Right renal cortex interstitium (tissue), 3 donors: ENCODE measurements around the gene MED26. TPM values are rescaled to one million over a fixed set of nuclear protein-coding genes. Genes with fewer than 3 reads are reported as not detected.

Experiments used
- DNase-seq, 3 donors: peaks; one replicate each; pipeline ENCODE4 v3.0.0-alpha.2; 2013; ENCODE audit warnings: low read depth in 3 of 3, low spot score in 2 of 3
- polyA plus RNA-seq, 3 donors: library from polyadenylated mRNA; unstranded; fragments of 120-200 nt; gene quantifications; one replicate each; pipeline ENCODE4 v1.2.1, GENCODE V29; 2013; ENCODE audit not compliant: insufficient read length in 3 of 3

The MED26 gene
- polyA plus RNA-seq, 3 donors: 5.8 to 6.4 (median 5.9) TPM

DNA sequence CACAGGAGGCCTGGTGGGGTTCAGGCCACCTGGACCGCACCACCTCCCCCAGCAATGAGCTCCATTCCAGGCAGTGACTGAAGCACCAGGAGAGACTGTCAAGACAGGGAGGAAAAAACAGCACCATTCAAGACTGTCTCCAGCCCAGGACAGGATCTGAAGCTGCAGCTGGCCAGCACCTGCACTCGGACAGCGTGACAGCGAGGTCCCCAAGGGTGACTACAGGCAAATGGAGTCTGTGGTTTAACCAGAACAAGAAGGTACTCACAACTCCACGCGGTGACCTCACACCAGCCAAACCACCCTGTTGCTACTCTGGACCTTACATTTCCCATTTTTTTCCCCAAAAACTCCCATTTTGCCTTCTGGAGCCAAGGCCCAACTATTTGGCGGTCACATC is 9.8 kb downstream of the MED26 start:
- DNase-seq: no peak

DNA sequence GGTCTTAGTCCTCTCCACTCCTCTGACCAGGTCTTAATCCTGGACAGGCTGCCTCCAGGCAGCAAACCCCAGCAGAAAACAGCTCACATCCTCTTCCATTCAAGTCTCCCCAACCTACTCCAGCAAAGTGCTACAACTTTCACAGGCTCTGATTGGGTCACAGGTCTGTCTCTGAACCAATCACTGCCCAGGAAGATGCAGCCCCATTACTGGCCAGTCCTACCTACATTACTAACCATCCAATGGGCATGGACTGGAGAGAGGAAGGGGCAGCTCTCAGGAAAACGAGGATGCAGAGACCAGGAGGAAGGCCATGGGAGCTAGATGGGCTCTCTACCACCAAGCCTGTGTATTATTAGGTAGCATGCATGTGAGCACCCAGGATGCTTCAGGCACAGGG is 12.2 kb downstream of the MED26 start:
- no peak for DNase-seq

DNA sequence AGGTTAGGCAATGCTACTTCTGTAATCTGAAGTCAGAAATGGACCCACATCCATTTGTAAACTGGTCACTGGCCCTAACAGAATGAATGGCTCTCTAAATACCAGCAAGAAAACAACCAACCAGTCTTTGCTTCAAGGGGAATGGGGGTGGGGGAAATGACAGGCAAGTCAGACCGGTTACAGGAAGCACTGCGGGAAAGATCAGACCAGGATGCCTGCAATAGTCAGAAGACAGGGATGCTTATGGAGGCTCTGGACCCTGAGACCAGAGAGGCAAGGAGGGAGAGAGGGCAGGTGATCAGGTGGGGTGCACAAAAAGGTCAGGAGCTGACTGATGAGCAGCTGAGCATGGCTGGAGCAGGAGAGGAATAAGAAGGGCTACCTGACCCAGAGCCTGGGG is 13.1 kb downstream of the MED26 start:
- no peak for DNase-seq

DNA sequence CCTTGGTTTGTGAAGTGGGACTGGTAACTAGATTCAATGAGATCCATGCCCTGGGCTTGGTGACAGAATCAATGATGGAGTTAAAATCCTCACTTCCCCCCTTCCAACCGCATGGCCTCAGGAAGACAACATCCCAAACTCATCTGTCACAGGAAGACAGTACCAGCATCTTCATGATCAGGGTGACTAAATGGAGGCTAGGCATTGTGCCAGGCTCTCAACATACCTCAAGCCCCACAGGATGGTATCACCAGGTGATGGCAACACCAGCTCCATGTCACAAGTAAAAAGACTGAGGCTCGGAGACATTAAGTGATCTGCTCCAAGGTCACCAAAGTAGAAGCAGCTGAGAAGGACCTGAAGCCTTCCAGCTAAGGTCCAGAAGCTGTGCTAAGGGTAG is 14.2 kb downstream of the MED26 start:
- DNase-seq: no peak

DNA sequence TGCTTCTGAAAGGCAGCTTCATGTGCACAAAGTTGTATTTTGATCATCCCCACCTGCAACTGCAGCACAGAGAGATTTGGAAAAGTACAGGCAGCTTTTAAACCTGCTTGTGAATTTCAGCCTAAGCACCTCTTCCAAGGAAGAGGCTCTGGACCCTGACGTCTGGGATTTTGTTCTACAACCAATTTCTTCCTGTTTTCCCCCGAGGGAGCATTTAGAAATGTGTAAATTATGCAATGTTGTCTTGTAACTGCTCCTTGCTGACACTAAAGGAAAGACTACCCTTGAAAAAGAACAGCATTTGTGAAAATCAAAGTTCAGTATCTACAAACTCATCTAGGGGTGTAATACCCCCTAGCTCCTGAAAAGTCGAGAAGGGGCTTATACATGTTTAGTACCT is 15.4 kb downstream of the MED26 start:
- DNase-seq: no peak

DNA sequence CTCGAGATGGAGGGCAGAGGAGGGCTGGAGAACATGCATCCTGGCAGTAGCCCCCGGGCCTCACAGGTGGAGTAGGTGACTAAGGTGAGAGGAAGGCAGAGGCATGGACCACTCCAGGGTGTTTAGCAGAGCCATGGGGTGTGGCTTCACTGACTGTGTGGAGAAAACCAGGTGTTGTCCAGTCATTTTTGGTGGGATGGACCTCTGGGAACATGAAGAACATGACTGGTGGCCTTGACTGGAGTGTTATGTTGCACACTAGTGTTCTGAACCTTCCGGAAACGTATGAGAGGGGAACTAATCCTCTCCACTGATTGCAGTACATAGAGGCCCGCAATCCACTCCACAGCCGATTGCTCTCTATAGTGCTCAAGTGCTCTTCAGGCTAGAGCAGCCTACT is 16.9 kb downstream of the MED26 start:
- no peak for DNase-seq

DNA sequence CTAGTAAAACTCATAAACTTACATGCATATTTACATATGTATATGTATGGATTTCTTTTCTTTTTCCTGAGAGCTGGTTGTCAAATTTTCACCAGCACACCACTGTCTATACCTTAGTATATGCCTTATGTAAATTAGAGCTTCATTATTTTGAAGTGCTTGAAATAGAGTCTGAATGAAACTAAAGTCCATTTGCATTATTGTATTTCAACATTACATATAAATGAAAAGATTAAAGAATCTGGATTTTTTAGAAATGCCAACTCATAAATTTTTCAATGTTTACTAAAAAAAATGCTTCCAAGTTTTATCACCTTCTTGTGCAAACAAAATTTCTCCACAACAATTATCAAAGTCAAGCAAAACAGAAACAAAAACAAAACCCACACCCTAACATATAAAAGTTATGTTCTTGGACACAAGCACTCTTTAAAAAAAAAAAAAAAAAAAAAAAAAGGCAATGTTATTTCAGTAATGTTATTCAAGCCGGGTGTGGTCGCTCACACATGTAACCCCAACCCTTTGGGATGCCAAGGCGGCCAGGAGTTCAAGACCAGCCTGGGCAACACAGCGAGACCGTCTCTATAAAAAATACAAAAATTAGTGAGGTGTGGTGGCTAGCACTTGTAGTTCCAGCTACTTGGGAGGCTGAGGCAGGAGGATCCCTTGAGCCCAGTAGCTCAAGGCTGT is 18.3 kb downstream of the MED26 start:
- DNase-seq: no peak

DNA sequence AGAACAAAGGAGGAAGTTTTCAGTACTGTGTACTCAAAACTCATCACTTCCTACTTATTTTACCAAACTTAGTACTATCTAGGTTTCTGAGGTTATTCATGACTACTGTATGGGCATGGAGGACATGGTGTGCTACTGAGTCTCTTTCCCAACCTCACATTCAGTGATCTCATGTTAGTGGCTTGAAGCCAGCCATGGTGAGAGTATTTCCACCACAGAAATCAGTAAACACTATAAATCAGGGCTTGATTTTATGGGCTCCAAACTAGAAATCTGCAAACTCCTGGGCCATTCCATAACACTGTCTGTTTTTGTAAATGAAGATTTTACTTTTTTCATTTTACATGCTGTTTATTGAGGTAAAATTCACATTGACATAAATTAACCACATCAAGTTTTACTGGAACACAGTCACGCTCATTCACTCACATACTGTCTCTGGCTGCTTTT is 19.7 kb downstream of the MED26 start:
- DNase-seq: no peak

DNA sequence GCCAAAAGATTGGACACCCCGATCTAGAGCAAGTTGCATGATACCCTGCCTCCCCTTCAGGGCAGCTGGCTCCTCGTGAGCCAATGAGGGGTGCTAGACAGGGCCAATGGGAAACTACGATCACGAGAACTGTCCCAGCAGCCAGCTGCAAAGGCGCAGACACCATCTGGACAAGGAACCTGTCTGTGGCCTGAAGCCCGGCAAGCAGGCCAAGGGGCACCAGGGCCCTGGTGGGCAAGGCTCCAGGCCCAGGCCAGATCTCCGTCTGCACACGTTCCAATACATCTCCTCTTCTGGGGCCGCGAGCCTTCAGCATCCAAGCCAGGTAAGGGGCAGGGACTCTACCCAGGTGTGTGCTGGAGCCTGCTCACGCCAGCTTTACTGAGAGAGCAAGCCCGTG is 20.2 kb downstream of the MED26 start:
- no peak for DNase-seq

DNA sequence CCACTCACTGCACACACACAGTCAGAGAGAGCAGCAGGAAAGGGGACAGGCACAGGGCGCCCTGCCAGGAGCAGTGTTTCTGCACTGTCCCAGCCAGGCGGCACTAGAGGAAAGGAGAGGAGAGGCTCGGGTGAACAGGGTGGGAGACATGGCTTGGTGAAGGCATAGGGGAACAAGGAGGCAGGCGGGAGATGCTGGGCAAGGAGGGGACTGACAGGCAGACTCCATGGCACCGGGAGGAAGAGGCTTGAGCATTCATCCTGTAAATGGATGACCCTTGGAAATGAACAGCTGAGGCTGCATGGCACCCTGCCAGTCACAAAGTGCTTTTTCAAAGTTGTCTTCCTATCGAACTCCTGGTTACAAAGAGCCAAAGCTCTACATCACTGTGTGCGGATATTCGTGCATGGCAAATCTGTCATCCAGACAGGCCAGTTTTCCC is 22.4 kb downstream of the MED26 start:
- no peak for DNase-seq

DNA sequence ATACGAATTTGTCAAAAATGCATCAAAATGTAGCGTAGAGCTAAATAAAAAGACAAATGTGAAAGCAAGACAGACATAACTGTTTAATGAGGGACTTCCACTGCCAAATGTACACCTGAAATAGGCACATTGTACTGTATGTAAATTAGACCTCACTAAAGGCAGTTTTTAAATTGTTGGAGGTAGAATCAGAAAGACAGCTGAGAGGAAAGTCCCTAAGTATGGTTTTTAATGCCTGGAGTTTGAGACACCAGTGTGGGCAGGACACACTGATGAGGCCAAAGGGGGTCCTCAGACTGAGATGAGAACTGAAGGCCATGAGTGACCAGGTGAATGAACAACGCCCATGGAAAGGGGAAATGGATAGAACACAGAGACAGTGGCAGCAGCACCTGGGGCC is 22.9 kb downstream of the MED26 start:
- DNase-seq: no peak

DNA sequence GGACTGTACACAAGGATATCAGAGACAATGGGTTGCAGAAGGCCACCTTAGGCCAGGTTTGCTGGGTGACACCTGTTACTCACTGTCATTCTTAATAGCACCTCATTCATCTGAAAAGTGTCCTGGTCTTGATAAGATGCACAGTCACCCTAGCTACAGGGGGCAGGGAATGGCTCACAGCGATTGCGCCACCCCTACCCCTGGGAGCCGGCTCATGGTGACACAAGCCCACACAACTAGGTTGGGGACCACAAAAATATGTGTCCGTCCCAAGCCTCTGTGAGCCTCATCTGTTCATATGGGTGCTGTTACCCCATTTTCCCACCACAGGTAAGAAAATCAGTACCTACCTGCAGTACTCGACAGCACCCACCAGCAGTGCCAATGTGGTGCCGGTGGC is 23.4 kb downstream of the MED26 start:
- DNase-seq: no peak

DNA sequence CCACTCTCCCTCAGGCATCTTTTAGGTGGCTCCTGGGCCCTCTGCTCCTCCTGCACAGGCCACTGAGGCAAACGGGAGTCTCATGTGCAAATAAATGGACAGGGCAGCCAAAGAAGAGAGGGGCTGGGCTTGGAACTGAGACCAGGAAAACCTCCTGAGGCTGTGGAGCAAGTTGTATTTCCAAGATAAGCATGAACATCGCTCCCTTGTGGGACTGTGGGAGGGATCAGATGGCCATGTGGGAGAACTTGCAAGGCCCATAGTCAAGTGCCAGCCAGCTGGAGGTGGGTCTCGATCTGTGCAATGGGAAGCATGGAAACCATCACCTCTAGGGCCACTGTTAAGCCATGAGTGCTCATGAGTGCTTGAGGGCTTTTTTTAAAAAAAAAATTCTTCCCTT is 24.9 kb downstream of the MED26 start:
- DNase-seq: no peak

DNA sequence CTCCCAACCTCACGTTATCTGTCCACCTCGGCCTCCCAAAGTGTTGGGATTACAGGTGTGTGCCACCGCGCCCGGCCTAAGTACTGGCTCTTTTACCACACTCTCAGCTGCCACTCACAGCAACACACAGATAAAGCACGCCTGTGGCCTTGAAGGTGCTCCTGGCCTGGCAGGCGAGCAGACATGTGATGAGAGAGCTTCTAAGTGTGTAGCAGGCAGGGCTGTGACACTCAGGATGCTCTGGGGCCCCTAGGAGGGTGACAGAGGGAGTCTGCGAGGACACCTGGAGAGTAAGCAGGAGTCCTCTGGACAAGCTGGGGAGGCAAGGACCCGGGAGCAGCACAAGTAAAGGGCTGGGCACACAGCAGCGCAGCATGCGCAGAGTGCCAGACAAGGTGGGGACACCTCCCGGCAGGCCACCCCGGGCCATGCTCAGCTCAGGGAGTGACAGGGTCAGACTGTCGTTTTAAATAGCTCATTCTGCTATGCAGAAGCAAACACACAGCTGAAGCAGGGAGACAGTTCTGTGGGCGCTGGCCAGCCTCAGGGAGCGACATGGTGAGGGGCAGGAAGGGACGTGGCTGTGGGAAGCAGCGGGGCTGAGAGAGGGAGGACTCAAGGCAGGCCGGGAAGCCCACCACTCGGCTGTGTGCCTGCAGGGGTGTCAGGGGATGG is 26.5 kb downstream of the MED26 start:
- DNase-seq: no peak

DNA sequence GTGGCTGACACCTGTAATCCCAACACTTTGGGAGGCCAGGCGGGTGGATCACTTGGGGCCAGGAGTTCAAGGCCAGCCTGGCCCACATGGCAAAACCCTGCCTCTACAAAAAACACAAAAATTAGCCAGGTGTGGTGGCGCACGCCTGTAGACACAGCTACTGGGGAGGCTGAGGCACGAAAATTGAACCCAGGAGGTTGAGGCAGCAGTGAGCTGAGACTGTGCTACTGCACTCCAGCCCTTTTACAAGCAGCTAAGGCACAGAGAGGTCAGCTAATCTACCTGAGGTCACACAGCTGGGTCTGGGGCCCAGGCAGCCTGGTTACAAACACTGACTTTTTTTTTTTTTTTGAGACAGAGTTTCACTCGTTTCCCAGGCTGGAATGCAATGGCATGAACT is 27.2 kb downstream of the MED26 start:
- DNase-seq: no peak

DNA sequence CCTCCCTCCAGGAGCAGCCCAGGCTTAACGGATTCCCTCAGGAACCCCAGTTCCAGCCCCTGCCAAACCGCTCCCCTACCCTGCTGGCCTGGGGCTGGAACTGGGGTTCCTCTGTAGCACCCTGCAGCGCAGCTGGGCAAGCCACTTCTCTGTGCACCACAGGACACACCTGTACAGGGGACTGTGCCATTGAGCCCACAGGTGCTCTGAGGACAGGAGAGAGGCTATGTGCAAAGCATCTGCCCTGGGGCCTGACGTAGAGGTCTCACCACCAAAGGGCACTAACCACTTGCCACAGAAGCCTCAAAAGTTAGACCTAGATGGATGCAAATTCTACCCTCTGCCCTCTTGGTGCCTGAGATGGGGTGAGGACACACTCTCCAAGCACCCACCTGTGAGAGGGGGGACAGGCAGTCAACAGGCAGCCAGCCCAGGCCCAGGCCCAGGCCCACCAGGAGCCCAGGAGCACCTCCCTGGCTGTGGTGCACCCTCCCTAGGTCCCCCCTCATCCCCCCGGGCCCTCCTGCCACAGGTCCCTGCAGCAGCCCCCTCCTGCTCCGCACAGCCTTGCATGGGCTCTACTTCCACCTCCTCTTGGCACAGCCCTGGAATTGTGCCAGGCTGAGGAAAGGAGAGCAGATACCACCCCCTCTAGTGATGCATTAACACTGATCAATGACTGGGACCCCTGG is 28.2 kb downstream of the MED26 start:
- no peak for DNase-seq

DNA sequence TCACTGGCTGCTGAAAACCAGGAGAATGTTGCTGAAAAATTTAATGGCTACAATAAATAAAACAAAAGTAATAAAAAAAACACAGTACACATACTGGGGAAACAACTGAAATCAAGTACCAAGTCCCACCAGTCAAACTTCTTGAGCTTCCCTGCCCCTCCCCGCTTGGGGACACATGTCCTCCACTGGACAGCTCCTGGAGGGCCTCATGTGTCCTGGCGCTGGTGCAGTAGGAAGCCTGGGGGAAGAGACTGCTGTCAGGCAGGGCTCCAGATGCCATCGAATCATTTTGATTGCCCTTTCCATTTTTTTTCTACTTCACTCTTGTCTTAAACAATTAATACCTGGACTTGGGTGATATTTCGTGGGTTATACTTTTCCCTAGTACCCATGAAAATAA is 29.2 kb downstream of the MED26 start:
- no peak for DNase-seq

DNA sequence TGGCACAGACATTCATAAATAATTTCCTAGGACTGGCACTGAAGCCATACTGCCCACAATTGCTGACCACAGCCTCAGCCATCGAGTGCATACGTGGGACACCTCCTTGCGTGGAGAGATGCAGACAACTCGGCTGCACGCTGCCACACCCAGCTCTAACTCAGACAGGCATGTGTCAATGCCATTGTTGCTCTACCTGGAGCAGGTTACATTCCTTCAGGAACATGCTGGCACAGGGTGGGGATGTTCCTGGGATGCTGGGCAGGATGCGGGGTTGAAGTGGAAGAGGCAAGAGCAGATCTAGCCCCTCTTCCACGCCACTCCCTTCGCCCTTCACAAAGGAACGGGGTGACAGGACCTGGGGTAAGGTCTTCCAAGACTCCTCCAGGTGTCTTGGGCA is 31.6 kb downstream of the MED26 start:
- no peak for DNase-seq

DNA sequence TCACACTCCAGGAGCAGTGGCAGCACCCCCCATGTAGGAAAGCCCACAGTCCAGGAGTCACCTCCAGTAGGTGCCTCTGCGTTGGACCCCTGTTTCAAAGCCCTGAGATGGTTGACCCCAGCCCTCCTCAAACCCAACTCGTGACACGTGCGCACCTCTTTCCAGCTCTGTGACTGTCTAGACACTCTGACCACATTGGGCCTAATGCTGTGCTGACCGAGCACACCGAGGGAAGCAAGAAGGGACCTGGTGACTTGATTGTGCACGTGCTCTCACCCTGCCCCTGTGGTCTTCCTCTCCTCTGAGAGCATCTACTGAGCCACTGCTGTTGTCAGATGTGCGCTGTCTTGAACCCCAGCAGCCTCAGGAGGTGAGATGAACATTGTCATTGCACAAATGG is 32.9 kb downstream of the MED26 start:
- no peak for DNase-seq

DNA sequence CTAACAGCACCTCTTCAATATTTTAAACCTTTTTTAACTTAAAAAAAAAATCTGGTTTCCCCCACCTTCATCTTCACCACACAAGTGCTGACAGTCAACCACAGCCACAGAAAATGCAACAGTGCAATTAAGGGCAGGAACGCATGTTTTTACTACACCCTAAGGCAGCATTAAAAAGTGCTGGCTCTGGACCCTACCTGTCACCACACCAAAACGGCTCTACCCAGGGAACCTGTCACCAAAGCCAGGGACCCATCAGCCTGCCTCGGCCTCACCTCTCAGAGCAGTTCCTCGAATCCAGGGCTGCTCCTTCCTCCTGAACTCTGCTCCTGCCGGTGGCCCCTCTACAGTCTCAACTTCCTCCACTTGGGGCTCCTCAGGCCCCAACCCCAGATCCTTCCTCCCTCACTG is 33.3 kb downstream of the MED26 start:
- DNase-seq: no peak

DNA sequence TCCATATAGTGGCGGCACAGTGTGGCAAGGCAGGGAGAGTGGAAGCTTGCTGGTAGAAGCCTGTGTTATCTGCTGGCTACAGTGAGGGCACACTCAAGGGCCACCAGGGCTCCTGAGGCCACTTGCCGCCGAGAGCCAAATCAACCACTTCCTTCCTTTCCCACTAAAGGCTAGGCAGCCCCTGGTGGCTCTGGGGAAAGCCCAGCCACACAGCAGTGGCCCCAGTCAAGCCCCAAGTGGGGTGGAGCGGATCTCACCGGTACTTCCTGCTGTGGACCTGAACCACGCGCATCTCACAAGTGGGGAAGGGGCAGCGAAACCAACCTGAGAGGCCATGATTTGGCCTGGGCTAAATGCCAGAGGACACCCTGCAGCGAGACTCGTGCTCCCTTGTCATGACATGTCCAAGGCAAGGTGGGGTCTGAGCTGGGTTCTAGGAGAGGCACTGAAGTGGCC is 33.8 kb downstream of the MED26 start:
- DNase-seq: no peak

DNA sequence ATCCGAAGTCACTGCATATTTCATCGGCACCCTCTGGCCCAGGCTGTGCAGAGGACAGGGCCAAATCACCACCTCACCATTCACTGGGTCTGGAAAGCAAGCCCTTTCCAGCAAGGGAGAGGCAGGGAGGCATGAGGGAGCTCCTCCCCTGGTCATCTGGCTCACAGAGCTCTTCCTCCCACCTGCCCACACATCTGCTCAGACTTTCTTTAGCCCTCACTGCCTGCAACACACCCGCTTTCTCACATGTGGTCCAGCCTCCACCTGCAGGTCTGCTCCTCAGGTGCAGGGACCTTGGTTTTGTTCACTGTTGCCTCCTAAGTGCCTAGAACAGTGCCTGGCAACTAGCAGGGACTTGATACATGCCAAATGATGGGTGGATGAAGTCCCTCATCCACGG is 34.8 kb downstream of the MED26 start:
- DNase-seq: no peak
